GM18868 (cell line): ENCODE data around the gene PHKG2.
A peak's percentile ranks its signal among the peaks of the same experiment; 100 is the strongest.

Source experiments
- ATAC-seq: cut with Tn5 transposase; IDR thresholded peaks from one replicate; pipeline ENCODE4 v1.9.1; 2021; ENCODE audit warnings: mild to moderate bottlenecking, moderate library complexity; ENCODE audit not compliant: unreplicated experiment

The PHKG2 gene

GRCh38 chr16:30773826-30774225, 25.6 kb downstream of the PHKG2 start:
- ATAC-seq, result no peak

GRCh38 chr16:30774367-30775130, 26.3 kb downstream of the PHKG2 start:
- ATAC-seq, result no peak

- ATAC-seq, result no peak
Observed at GRCh38 chr16:30775131-30775391, 26.8 kb downstream of the PHKG2 start.

GRCh38 chr16:30775392-30776188, 27.4 kb downstream of the PHKG2 start:
- ATAC-seq, result peak; percentile 66

GRCh38 chr16:30777591-30778297, 29.5 kb downstream of the PHKG2 start:
- ATAC-seq, result no peak

- no peak for ATAC-seq
Observed at GRCh38 chr16:30778549-30779244, 30.5 kb downstream of the PHKG2 start.

- no peak for ATAC-seq
Observed at GRCh38 chr16:30779596-30779995, 31.4 kb downstream of the PHKG2 start.

- ATAC-seq, result no peak
Observed at GRCh38 chr16:30780021-30780420, 31.8 kb downstream of the PHKG2 start.

GRCh38 chr16:30780549-30780948, 32.3 kb downstream of the PHKG2 start:
- ATAC-seq, result no peak

GRCh38 chr16:30782486-30783279, 34.5 kb downstream of the PHKG2 start:
- no peak for ATAC-seq

GRCh38 chr16:30783280-30784109, 35.3 kb downstream of the PHKG2 start:
- no peak for ATAC-seq

- no peak for ATAC-seq
Observed at GRCh38 chr16:30784215-30784614, 36.0 kb downstream of the PHKG2 start.

- no peak for ATAC-seq
Observed at GRCh38 chr16:30785126-30786106, 37.2 kb downstream of the PHKG2 start.

GRCh38 chr16:30786115-30786935, 38.1 kb downstream of the PHKG2 start:
- no peak for ATAC-seq

GRCh38 chr16:30786936-30787612, 38.8 kb downstream of the PHKG2 start, which contains the start of gene ZNF629:
Gene ZNF629 (minus strand): TSS chr16:30787205. CDS start chr16:30784482, 2,723 bp downstream.
- ATAC-seq, result no peak

- ATAC-seq, result no peak
Observed at GRCh38 chr16:30787613-30788378, 39.6 kb downstream of the PHKG2 start.
